WTC11 (cell line): ENCODE data around the gene MAB21L3.

Experiments used
- CTCF ChIP-seq: fragments of 200-600 bp; IDR thresholded peaks from 2 replicates; pipeline ENCODE4 v1.8.0; 2022; ENCODE audit warnings: antibody characterized with exemption
- SP1 ChIP-seq: sonication (generic); formaldehyde crosslinking; conservative IDR thresholded peaks from 2 replicates; pipeline ENCODE4 v1.8.1; 2022; ENCODE audit warnings: missing genetic modification reagents

GRCh38 chr1:116166011-116166571 lies 54.9 kb downstream of the MAB21L3 start:
- no peak for TF ChIP-seq SP1 (CRISPR knock-in tag)
- TF ChIP-seq CTCF: no peak
